Suppressor macrophage (primary cell): ENCODE results near the gene RNF31.

ENCODE experiments used
- DNase-seq, 4 experiments: peaks; one replicate each; pipeline ENCODE4 v3.0.0-alpha.2; 2020 to 2022

RNF31 gene

GRCh38 chr14:24160850-24161804 is 13.8 kb downstream of the RNF31 start, which contains the start of gene IRF9:
IRF9 (plus strand) TSS chr14:24161265; CDS start chr14:24162145, 880 bp downstream.
- DNase-seq, result peak; percentile 96 to 98 (median 96)

- no peak for DNase-seq
Measured at GRCh38 chr14:24162093-24162492, 14.8 kb downstream of the RNF31 start.

- DNase-seq, result no peak
Measured at GRCh38 chr14:24164518-24164991, 17.3 kb downstream of the RNF31 start.

GRCh38 chr14:24165785-24166184 is 18.5 kb downstream of the RNF31 start:
- DNase-seq, result no peak

GRCh38 chr14:24167469-24168114 is 20.3 kb downstream of the RNF31 start:
- peak; percentile 45 to 72 (median 58) for DNase-seq

GRCh38 chr14:24171422-24172260 is 24.3 kb downstream of the RNF31 start, which contains the start of gene REC8:
REC8 (plus strand) TSS chr14:24172080; CDS start chr14:24172553, 473 bp downstream.
- peak in 2 of 4 experiments; percentile 11 to 25 for DNase-seq

- DNase-seq, result no peak
Measured at GRCh38 chr14:24172261-24172860, 25.1 kb downstream of the RNF31 start.

- DNase-seq, result no peak
Measured at GRCh38 chr14:24172871-24173281, 25.6 kb downstream of the RNF31 start.

GRCh38 chr14:24176599-24176998 is 29.3 kb downstream of the RNF31 start:
- no peak for DNase-seq

- DNase-seq, result no peak
Measured at GRCh38 chr14:24177041-24177825, 29.9 kb downstream of the RNF31 start.

- DNase-seq, result no peak
Measured at GRCh38 chr14:24177891-24178290, 30.6 kb downstream of the RNF31 start.

- DNase-seq, result no peak
Measured at GRCh38 chr14:24178399-24179178, 31.3 kb downstream of the RNF31 start.

- DNase-seq, result no peak
Measured at GRCh38 chr14:24179294-24179960, 32.1 kb downstream of the RNF31 start.

- DNase-seq, result no peak
Measured at GRCh38 chr14:24179961-24180796, 32.9 kb downstream of the RNF31 start.

GRCh38 chr14:24181371-24182077 is 34.2 kb downstream of the RNF31 start:
- no peak for DNase-seq

- no peak for DNase-seq
Measured at GRCh38 chr14:24182110-24182882, 35.0 kb downstream of the RNF31 start.

GRCh38 chr14:24183014-24183481 is 35.8 kb downstream of the RNF31 start:
- DNase-seq, result no peak
